ENCODE data around the gene NOL9. TPM values are rescaled to one million over a fixed set of nuclear protein-coding genes. Genes with fewer than 3 reads are reported as not detected.

The NOL9 gene
- total RNA-seq, 2 experiments from 2014 or later = 37.6 to 40.8 TPM

DNA sequence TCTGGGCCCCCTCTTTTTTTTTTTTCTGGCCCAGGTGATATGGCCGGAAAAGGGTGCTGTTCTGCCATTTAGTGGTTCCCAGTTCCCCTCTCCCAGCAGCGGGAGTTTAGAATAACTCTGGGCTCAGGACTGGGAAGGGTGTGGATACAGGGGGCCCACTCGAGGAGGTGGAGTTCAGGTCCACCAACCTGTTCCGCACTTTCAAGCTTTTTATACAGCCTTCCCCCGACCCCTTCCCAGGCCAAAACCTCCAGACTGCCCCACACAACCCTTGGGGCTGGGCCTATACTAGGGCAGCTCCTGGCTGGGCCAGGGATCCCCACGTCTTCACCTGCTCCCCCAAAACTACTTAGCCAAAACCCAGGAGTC, 63.2 kb downstream of the NOL9 start:
- Mint-ChIP-seq H3K4me3 (peak overlapping the region; percentile 79), H3K9me3 (no peaks in the 10 kb centered on the region), H3K27ac (peak overlapping the region; percentile 73), H3K4me1 (peaks cover 32% of the 10 kb centered on the region), H3K36me3 (no peaks in the 10 kb centered on the region), H3K27me3 (peaks cover 19% of the 10 kb centered on the region)
- POLR2A ChIA-PET = interaction anchor here (0.8 to 1.9 kb wide), 10 partner anchors 8 to 113 kb away, joined by 3 to 11 read pairs (median 4); partner anchors contain the start of genes ACOT7, KLHL21, NOL9 and TAS1R1
- ATAC-seq (ENCODE audit: low read depth) = no peak
- no peak for DNase-seq

DNA sequence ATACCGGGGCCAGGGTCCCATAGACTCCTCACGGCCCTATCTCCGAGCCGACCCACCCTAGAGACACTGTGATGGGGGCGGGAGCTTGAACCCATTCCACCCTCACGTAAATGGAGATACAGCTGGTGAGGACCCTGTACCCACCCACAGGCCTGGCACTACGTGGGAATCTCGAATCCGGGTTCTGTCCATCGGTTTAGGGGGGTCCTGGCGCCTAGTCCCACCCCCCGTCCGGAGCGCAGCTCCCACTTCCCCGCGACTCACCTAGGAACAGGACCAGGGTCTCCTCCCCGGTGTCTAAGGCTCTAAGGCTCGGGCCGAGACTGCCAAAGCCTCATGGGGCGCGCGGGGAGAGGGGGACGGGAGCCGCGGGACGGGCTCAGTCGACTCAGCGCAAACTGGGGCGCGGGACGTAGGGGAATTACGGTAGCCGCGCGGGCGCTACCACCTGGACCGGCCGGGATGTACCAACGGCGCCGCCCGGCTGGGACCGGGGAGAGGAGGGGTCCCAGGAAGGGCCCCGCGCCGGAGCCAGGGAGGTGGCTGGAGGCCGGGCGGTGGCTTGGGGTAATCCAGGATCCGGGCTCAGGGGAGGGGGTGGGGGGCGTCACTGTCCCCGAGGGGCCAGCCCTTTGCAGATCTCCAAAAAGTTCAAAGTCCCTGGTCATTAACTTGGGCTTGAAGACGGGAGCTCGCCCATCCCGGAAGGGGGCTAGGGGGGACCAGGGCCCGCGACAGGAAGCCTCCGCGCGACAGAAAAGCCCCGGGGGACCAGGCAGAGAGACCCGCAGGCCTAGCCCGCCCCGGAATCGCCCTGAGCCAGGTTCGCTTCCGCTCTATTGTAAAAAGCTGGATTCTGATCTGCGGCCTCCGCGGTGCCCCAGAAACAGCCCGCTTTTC, 63.9 kb downstream of the NOL9 start:
- ATAC-seq (ENCODE audit: low read depth) (peak; percentile 60), DNase-seq (peak; percentile 78)
- peaks cover 18% of the 10 kb centered on the region for H3K27me3 Mint-ChIP-seq
- H3K36me3 Mint-ChIP-seq = no peaks in the 10 kb centered on the region
- no peaks in the 10 kb centered on the region for H3K9me3 Mint-ChIP-seq
- H3K4me3 Mint-ChIP-seq = peak overlapping the region; percentile 79
- peaks cover 28% of the 10 kb centered on the region for H3K4me1 Mint-ChIP-seq
- POLR2A ChIA-PET = interaction anchor here (0.8 to 1.9 kb wide), 11 partner anchors 9 to 114 kb away, joined by 3 to 11 read pairs (median 4); partner anchors contain the start of genes ACOT7, KLHL21, NOL9 and TAS1R1
- peak overlapping the region; percentile 73 for H3K27ac Mint-ChIP-seq

DNA sequence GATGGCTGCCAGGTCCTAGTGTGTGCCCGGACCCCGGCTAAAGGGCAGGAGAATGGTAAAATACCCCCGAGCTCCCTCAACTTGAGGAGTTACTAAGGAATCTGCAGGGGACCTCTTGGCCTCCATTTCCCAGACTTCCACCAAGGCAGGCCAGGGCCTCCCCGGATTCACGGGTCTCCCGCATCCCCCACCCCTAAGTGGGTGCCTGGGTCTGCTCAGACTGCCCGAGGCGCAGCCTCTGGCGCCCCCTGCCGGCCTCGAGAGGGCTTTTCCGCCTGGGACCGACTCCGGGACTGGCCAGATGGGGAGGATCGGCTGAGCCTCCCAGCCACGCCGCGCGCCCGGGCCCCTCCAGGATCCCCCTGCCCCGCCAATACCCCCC, 64.5 kb downstream of the NOL9 start:
- ATAC-seq (ENCODE audit: low read depth) (peak; percentile 58), DNase-seq (peak; percentile 89)
- H3K4me3 Mint-ChIP-seq = peak overlapping the region; percentile 79
- peaks cover 28% of the 10 kb centered on the region for H3K4me1 Mint-ChIP-seq
- H3K9me3 Mint-ChIP-seq = no peaks in the 10 kb centered on the region
- H3K27ac Mint-ChIP-seq = peak overlapping the region; percentile 73
- H3K36me3 Mint-ChIP-seq = no peaks in the 10 kb centered on the region
- POLR2A ChIA-PET = interaction anchor here (1.0 to 1.9 kb wide), 6 partner anchors 9 to 113 kb away, joined by 3 to 11 read pairs (median 4); partner anchors contain the start of genes KLHL21, NOL9, TAS1R1 and TNFRSF25
- H3K27me3 Mint-ChIP-seq = peaks cover 18% of the 10 kb centered on the region

- H3K36me3 Mint-ChIP-seq = no peaks in the 10 kb centered on the region
- H3K4me1 Mint-ChIP-seq = peaks cover 27% of the 10 kb centered on the region
- ATAC-seq (ENCODE audit: low read depth) (no peak), DNase-seq (no peak)
- POLR2A ChIA-PET = interaction anchor here (1.0 kb wide), 1 partner anchor 23 kb away, joined by 3 read pairs; the partner anchor contains the start of gene TNFRSF25
- H3K27me3 Mint-ChIP-seq = peaks cover 22% of the 10 kb centered on the region
- H3K9me3 Mint-ChIP-seq = no peaks in the 10 kb centered on the region
- H3K27ac Mint-ChIP-seq = no peak overlapping the region
- H3K4me3 Mint-ChIP-seq = peak overlapping the region; percentile 79
Measured at GRCh38 chr1:6489383-6489765, 64.9 kb downstream of the NOL9 start.

DNA sequence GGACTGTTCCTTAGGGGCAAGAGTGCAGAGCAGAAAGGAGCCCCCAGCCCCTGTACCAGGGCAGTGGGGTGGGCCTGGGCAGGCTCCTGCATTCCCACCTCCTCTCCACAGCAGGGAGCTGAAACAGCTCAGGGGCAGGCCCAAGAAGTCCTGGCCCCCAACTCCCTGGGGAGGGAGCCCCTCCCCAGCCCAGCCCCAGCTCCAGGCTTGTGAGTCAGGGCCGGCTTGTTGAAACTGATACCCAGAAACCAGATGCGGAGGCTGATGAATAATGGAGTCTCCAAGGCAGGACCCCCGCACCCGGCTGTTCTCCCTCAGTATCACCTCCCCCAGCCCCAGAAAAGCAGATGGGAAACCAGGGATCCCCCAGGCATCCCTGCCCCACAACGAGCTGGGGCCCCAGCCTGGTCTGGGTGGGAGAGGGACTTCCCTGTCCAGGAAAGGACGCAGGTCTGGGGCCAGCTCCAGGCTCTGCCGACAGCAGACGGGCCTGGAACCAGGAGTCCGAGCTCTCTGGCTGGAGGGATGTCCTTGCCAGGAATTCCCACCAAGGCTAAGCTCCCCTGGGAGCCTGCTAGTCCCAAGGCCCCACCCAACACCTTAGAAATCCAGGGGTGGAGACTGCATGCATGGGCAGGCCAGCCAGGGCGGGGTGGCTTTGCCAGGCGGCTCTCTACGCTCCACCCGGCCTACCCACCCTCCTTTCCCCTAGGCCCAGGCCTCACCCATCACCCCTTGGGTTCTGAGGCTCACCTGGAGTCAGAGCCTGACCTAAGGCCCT, 65.5 kb downstream of the NOL9 start:
- Mint-ChIP-seq H3K9me3 (no peaks in the 10 kb centered on the region), H3K4me3 (no peak overlapping the region), H3K27me3 (peaks cover 24% of the 10 kb centered on the region), H3K36me3 (no peaks in the 10 kb centered on the region), H3K27ac (no peak overlapping the region), H3K4me1 (peaks cover 27% of the 10 kb centered on the region)
- no peak for DNase-seq
- no peak for ATAC-seq (ENCODE audit: low read depth)
- POLR2A ChIA-PET = interaction anchor here (0.9 to 1.0 kb wide), 2 partner anchors 23 to 116 kb away, joined by 3 read pairs; partner anchors contain the start of gene TNFRSF25

GRCh38 chr1:6487804-6488484, 66.4 kb downstream of the NOL9 start:
- DNase-seq = no peak
- H3K36me3 Mint-ChIP-seq = no peaks in the 10 kb centered on the region
- POLR2A ChIA-PET = interaction anchor here (0.9 kb wide), 1 partner anchor 117 kb away, joined by 3 read pairs; no protein-coding TSS in a partner anchor
- no peaks in the 10 kb centered on the region for H3K9me3 Mint-ChIP-seq
- H3K4me3 Mint-ChIP-seq = no peak overlapping the region
- peaks cover 25% of the 10 kb centered on the region for H3K27me3 Mint-ChIP-seq
- ATAC-seq (ENCODE audit: low read depth) = no peak
- peaks cover 23% of the 10 kb centered on the region for H3K4me1 Mint-ChIP-seq
- H3K27ac Mint-ChIP-seq = no peak overlapping the region

DNA sequence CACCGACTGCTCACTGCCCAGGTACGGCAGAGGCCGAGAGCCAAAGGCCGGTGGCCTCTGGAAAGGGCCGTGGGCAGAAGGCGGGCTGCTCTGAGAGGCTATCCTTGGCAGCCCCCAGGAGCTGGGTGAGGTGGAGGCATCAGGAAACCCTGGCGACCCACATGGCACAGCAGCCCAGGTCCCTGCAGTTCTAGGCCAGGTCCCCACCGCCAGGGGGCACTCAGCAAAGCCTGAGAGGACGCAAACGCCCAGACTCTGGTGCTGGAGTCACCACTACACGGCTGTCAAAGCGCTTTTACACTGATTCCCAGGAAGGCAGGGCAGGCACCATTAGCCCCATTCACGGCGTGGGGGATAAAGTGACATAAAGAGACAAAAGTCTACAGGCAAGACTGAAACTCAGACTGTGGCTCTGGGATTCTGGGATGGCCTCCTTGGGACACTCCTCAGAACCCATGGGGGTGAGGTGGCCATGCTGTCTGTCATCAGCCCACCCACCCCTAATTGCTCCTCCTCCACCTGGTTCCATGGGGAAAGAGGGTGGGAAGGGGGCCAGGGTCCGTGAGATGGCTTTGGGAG, 67.8 kb downstream of the NOL9 start:
- POLR2A ChIA-PET = no interaction called here

DNA sequence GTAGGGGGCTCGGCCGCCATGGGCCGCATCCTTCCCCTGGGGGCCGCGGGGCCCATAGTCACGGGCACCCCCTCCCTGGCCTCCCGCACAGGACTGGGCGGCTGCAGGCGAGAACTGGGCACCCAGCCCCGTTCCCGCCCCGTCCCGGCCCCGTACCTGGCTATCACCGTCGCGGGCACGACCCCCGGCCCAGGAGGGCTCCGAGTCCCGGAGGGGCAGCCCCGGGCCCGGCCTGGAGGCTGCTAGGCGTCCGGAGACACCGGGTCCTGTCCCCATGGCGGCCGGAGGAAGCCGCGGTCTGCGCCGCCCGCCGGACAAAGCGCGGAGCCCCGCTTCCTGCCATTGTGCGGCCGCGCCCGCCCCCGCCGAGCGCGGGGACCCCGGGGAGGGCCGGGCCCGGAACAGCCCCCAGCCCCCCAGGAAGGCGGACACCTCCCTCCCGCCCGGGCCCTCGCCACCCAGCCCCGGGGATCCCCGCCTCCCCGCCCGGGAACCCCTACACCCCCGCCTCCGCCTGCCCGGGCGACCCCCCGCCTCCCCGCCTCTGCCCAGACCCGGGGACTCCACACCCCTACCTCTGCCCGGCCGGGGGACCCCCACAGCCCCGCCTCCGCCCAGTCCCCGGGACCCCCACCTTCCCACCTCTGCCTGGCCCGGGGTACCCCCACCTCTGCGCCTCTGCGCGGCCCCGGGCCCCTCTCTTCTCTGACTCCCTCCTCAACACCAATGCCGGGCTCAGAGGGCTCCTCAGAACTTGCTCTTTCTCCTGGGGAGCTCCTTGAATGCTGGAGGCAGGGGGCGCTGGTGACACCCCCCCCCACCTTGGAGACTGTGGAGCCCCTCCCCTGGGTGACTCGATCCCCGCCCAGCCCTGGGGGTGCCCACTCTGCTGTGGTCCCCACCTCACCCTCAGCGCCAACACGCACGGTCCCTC, 68.9 kb downstream of the NOL9 start:
- no peak for ATAC-seq (ENCODE audit: low read depth)
- H3K27ac Mint-ChIP-seq = no peak overlapping the region
- no peak overlapping the region for H3K4me3 Mint-ChIP-seq
- POLR2A ChIA-PET = no interaction called here
- no peaks in the 10 kb centered on the region for H3K36me3 Mint-ChIP-seq
- no peaks in the 10 kb centered on the region for H3K9me3 Mint-ChIP-seq
- peaks cover 7% of the 10 kb centered on the region for H3K4me1 Mint-ChIP-seq
- DNase-seq = no peak
- peaks cover 28% of the 10 kb centered on the region for H3K27me3 Mint-ChIP-seq

More for the DNA sequence above, 67.8 kb downstream of the NOL9 start:
- Mint-ChIP-seq H3K27me3 (peaks cover 28% of the 10 kb centered on the region), H3K9me3 (no peaks in the 10 kb centered on the region), H3K27ac (no peak overlapping the region), H3K4me3 (no peak overlapping the region), H3K36me3 (no peaks in the 10 kb centered on the region), H3K4me1 (peaks cover 12% of the 10 kb centered on the region)
- DNase-seq (peak; percentile 90), ATAC-seq (ENCODE audit: low read depth) (peak; percentile 63)

DNA sequence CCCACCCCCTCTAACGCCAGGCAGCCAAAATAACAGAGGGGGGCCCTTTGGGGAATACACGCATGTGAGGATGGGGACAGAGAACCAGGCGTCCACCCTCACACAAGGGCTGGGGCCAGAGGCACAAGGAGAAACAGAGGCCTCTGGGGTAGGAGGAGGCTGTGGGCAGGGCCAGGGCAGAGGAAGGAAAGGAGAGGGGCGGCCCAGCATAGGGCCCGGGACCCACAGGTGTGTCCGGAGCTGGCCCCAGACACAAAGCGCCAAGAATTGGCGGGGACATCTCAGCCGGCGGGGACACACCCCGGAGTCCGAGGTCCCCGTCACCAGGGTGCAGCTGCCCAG, 69.5 kb downstream of the NOL9 start:
- ATAC-seq (ENCODE audit: low read depth) = no peak
- no peak for DNase-seq
- H3K27me3 Mint-ChIP-seq = peaks cover 28% of the 10 kb centered on the region
- peaks cover 7% of the 10 kb centered on the region for H3K4me1 Mint-ChIP-seq
- no peak overlapping the region for H3K4me3 Mint-ChIP-seq
- POLR2A ChIA-PET = interaction anchor here (0.8 kb wide), 1 partner anchor 147 kb away, joined by 3 read pairs; no protein-coding TSS in a partner anchor
- no peaks in the 10 kb centered on the region for H3K36me3 Mint-ChIP-seq
- no peaks in the 10 kb centered on the region for H3K9me3 Mint-ChIP-seq
- H3K27ac Mint-ChIP-seq = no peak overlapping the region

DNA sequence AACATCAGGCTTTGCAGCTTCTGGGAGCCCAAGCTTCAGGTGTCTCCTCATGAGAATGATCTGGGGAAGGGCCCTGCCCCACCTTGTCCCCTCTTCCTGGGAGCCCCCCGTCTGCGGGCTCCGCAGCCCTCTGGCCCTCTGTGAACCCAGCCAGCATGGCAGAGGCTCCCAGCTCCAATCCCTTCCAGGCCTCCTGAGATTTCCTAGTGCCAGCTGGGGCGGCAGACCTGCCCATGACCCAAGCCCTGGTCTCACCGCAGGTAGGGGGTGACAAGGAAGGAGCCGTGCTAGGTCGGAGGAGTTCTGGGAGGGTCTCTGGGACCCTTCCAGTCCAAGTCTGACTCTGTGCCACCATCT, 70.6 kb downstream of the NOL9 start:
- Mint-ChIP-seq H3K4me3 (no peak overlapping the region), H3K36me3 (no peaks in the 10 kb centered on the region), H3K4me1 (peaks cover 7% of the 10 kb centered on the region), H3K27ac (no peak overlapping the region), H3K27me3 (peaks cover 28% of the 10 kb centered on the region), H3K9me3 (no peaks in the 10 kb centered on the region)
- DNase-seq (no peak), ATAC-seq (ENCODE audit: low read depth) (no peak)
- POLR2A ChIA-PET = interaction anchor here (0.7 kb wide), 1 partner anchor 162 kb away, joined by 3 read pairs; no protein-coding TSS in a partner anchor

- POLR2A ChIA-PET = no interaction called here
- H3K36me3 Mint-ChIP-seq = no peaks in the 10 kb centered on the region
- H3K27ac Mint-ChIP-seq = no peak overlapping the region
- no peak for ATAC-seq (ENCODE audit: low read depth)
- peaks cover 28% of the 10 kb centered on the region for H3K27me3 Mint-ChIP-seq
- no peak overlapping the region for H3K4me3 Mint-ChIP-seq
- no peaks in the 10 kb centered on the region for H3K9me3 Mint-ChIP-seq
- H3K4me1 Mint-ChIP-seq = peaks cover 7% of the 10 kb centered on the region
- no peak for DNase-seq
Measured at GRCh38 chr1:6483017-6483760, 71.1 kb downstream of the NOL9 start.

Measured in activated naive CD8-positive, alpha-beta T cell treated with anti-CD3 and anti-CD28 coated beads, Interleukin-2, amount 10 ng/mL, durations not matched to agents 7 days and 5 days (primary cell).